Tibial nerve (tissue), 4 donors: ENCODE results near the gene SIVA1.

Experiments
- EP300 ChIP-seq, 2 donors: sonication (generic); formaldehyde crosslinking; IDR thresholded peaks; one replicate each; pipeline ENCODE4 v1.6.1; 2017; ENCODE audit warnings: antibody characterized with exemption in 2 of 2, mild to moderate bottlenecking in 1 of 2
- TF ChIP-seq, protein P1 (sequence below), 5 experiments: fragments of 200-600 bp in 3 of 5; fragments of 450-650 bp in 2 of 5; sonication (generic) in 3 of 5; IDR thresholded peaks; one replicate each; pipeline ENCODE4 v1.5.1; 2016 to 2019; ENCODE audit warnings: antibody characterized with exemption in 5 of 5, mild to moderate bottlenecking in 3 of 5, moderate library complexity in 2 of 5

- TF ChIP-seq, protein P1, sequence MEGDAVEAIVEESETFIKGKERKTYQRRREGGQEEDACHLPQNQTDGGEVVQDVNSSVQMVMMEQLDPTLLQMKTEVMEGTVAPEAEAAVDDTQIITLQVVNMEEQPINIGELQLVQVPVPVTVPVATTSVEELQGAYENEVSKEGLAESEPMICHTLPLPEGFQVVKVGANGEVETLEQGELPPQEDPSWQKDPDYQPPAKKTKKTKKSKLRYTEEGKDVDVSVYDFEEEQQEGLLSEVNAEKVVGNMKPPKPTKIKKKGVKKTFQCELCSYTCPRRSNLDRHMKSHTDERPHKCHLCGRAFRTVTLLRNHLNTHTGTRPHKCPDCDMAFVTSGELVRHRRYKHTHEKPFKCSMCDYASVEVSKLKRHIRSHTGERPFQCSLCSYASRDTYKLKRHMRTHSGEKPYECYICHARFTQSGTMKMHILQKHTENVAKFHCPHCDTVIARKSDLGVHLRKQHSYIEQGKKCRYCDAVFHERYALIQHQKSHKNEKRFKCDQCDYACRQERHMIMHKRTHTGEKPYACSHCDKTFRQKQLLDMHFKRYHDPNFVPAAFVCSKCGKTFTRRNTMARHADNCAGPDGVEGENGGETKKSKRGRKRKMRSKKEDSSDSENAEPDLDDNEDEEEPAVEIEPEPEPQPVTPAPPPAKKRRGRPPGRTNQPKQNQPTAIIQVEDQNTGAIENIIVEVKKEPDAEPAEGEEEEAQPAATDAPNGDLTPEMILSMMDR (IDR thresholded peaks at IDR 0.05) = no peak
- TF ChIP-seq EP300 (IDR thresholded peaks at IDR 0.05) = no peak
These were observed 37.1 kb downstream of the SIVA1 start for GRCh38 chr14:104789752-104790743.
